Natural killer cell (primary cell): Measurements from ENCODE around the gene KCNJ5. TPM values are rescaled to one million over a fixed set of nuclear protein-coding genes. Genes with fewer than 3 reads are reported as not detected.
A peak's percentile ranks its signal among the peaks of the same experiment; 100 is the strongest.

Source experiments
- ATAC-seq, 3 donors: fragments of 150-1000 bp in 2 of 3; fragments of 200-7000 bp in 1 of 3; cut with Tn5 transposase; 1 replicate in 1 of 3; 2 replicates in 2 of 3; pipeline ENCODE4 v1.10.0; 2021; ENCODE audit warnings: mild to moderate bottlenecking in 2 of 3, moderate library complexity in 2 of 3
- DNase-seq, 2 donors: peaks; one replicate each; pipeline versions ENCODE4 v3.0.0 to v3.0.0-alpha.2; 2013 to 2021; ENCODE audit warnings: mixed read lengths in 1 of 2
- H3K27ac ChIP-seq: one replicate; pipeline ENCODE4 v1.5.1; 2013; ENCODE audit warnings: mild to moderate bottlenecking, low read length
- H3K27me3 ChIP-seq: one replicate; pipeline ENCODE4 v1.6.1; 2013; ENCODE audit warnings: low read length; ENCODE audit not compliant: control insufficient read depth, insufficient read depth
- H3K36me3 ChIP-seq: one replicate; pipeline ENCODE4 v1.6.1; 2013; ENCODE audit warnings: low read length; ENCODE audit not compliant: control insufficient read depth, insufficient read depth
- H3K4me1 ChIP-seq: one replicate; pipeline ENCODE4 v1.6.1; 2013; ENCODE audit warnings: low read length; ENCODE audit not compliant: control insufficient read depth, insufficient read depth
- H3K4me3 ChIP-seq: one replicate; pipeline ENCODE4 v1.5.1; 2013; ENCODE audit warnings: low read length
- H3K9me3 ChIP-seq: one replicate; pipeline ENCODE4 v1.6.1; 2013; ENCODE audit warnings: low read length; ENCODE audit not compliant: control insufficient read depth, insufficient read depth
- H3K27ac Mint-ChIP-seq, 2 donors: one replicate each; pipeline ENCODE4 v1.8.0; 2022; ENCODE audit warnings: mild to moderate bottlenecking in 2 of 2, mixed read lengths in 2 of 2, moderate library complexity in 1 of 2
- H3K27me3 Mint-ChIP-seq, 2 donors: one replicate each; pipeline ENCODE4 v1.8.0; 2022; ENCODE audit warnings: low read depth in 2 of 2, mixed read lengths in 2 of 2
- H3K36me3 Mint-ChIP-seq: one replicate; pipeline ENCODE4 v1.8.0; 2022; ENCODE audit warnings: mixed read lengths
- H3K4me1 Mint-ChIP-seq, 2 donors: one replicate each; pipeline ENCODE4 v1.8.0; 2022; ENCODE audit warnings: mixed read lengths in 2 of 2
- H3K4me3 Mint-ChIP-seq: one replicate; pipeline ENCODE4 v1.8.0; 2022; ENCODE audit warnings: mild to moderate bottlenecking, moderate library complexity, mixed read lengths
- H3K9me3 Mint-ChIP-seq, 2 donors: one replicate each; pipeline ENCODE4 v1.8.0; 2022; ENCODE audit warnings: mixed read lengths in 2 of 2
- CTCF ChIP-seq: fragments of 200-600 bp; IDR thresholded peaks from one replicate; pipeline ENCODE4 v1.8.0; 2022; ENCODE audit warnings: antibody characterized with exemption
- WGBS: methylation state at CpG from one replicate; pipeline ENCODE4 v1.1.7; 2013; ENCODE audit warnings: missing lambda C conversion rate; ENCODE audit not compliant: insufficient coverage; 5-methylcytosine and 5-hydroxymethylcytosine counted together
- intact Hi-C: fragments of 100-400 bp; cut with micrococcal nuclease; formaldehyde crosslinking; loops from one replicate; pipeline ENCODE4 v1.14.2; 2022
- total RNA-seq, 4 donors: library from RNA; stranded (reverse); fragments of 120-200 nt in 1 of 4; gene quantifications; one replicate each; pipeline versions ENCODE4 v1.2.3 to v1.2.4, GENCODE V29; 2013 to 2022

The KCNJ5 gene
- total RNA-seq, 3 donors from 2014 or later (not counting 1 experiment from before 2014, with no cell fraction given): 0.09 to 0.18 (median 0.15) TPM

GRCh38 chr11:128890216-128890542 lies 977 bp upstream of the KCNJ5 start:
- peaks cover 44% of the 10 kb centered on the region for H3K27me3 ChIP-seq
- no peaks in the 10 kb centered on the region for H3K9me3 Mint-ChIP-seq
- H3K4me3 Mint-ChIP-seq: no peak overlapping the region
- no peaks in the 10 kb centered on the region for H3K9me3 ChIP-seq
- WGBS: 45% methylated on average over 9 of the region's 9 CpGs
- no peak overlapping the region for H3K4me3 ChIP-seq
- H3K27ac ChIP-seq: no peak overlapping the region
- peaks cover 59 to 68% of the 10 kb centered on the region in 2 donors for H3K27me3 Mint-ChIP-seq
- ATAC-seq (peak in 1 of 3 donors; percentile 5), DNase-seq (no peak)
- no peak overlapping the region for H3K27ac Mint-ChIP-seq
- intact Hi-C loops: no loop called here
- peaks cover 40% of the 10 kb centered on the region for H3K4me1 ChIP-seq
- peaks cover 20 to 35% of the 10 kb centered on the region in 2 donors for H3K4me1 Mint-ChIP-seq
- no peak for TF ChIP-seq CTCF
- no peaks in the 10 kb centered on the region for H3K36me3 Mint-ChIP-seq
- H3K36me3 ChIP-seq: no peaks in the 10 kb centered on the region

- no peaks in the 10 kb centered on the region for H3K9me3 Mint-ChIP-seq
- ATAC-seq (no peak), DNase-seq (no peak)
- H3K27ac Mint-ChIP-seq: no peak overlapping the region
- peaks cover 8 to 19% of the 10 kb centered on the region in 2 donors for H3K4me1 Mint-ChIP-seq
- H3K4me3 Mint-ChIP-seq: peak overlapping the region; percentile 40
- no peaks in the 10 kb centered on the region for H3K36me3 Mint-ChIP-seq
- Histone ChIP-seq H3K9me3 (no peaks in the 10 kb centered on the region), H3K27me3 (peaks cover 41% of the 10 kb centered on the region), H3K36me3 (no peaks in the 10 kb centered on the region), H3K4me3 (no peak overlapping the region), H3K4me1 (peaks cover 30% of the 10 kb centered on the region), H3K27ac (no peak overlapping the region)
- intact Hi-C loops: no loop called here
- 37% methylated on average over 6 of the region's 6 CpGs for WGBS
- no peak for TF ChIP-seq CTCF
- H3K27me3 Mint-ChIP-seq: peaks cover 52 to 59% of the 10 kb centered on the region in 2 donors
Observed at GRCh38 chr11:128891913-128892398, 800 bp downstream of the KCNJ5 start.

- ATAC-seq: no peak
- H3K4me3 Mint-ChIP-seq: no peak overlapping the region
- H3K27ac ChIP-seq: no peak overlapping the region
- H3K9me3 ChIP-seq: no peaks in the 10 kb centered on the region
- DNase-seq: no peak
- no peaks in the 10 kb centered on the region for H3K36me3 Mint-ChIP-seq
- intact Hi-C loops: no loop called here
- H3K4me1 ChIP-seq: peaks cover 29% of the 10 kb centered on the region
- H3K4me3 ChIP-seq: no peak overlapping the region
- H3K27ac Mint-ChIP-seq: no peak overlapping the region
- peaks cover 6 to 17% of the 10 kb centered on the region in 2 donors for H3K4me1 Mint-ChIP-seq
- H3K27me3 Mint-ChIP-seq: peaks cover 59 to 65% of the 10 kb centered on the region in 2 donors
- H3K27me3 ChIP-seq: peaks cover 40% of the 10 kb centered on the region
- WGBS: 87% methylated on average over 4 of the region's 4 CpGs
- H3K36me3 ChIP-seq: no peaks in the 10 kb centered on the region
- no peak for TF ChIP-seq CTCF
- H3K9me3 Mint-ChIP-seq: no peaks in the 10 kb centered on the region
Observed at GRCh38 chr11:128892866-128893565, 1.9 kb downstream of the KCNJ5 start.
